Upper lobe of right lung (tissue), 1 donor: ENCODE data around the gene SLC39A9. TPM values are rescaled to one million over a fixed set of nuclear protein-coding genes. Genes with fewer than 3 reads are reported as not detected.
A peak's percentile ranks its signal among the peaks of the same experiment; 100 is the strongest.

Experiments
- ATAC-seq: fragments of 200-7000 bp; cut with Tn5 transposase; one replicate; pipeline ENCODE4 v1.9.1; 2020; ENCODE audit warnings: mild to moderate bottlenecking, moderate library complexity
- DNase-seq: peaks from one replicate; pipeline ENCODE4 v3.0.0-alpha.2; 2020
- H3K27ac ChIP-seq: fragments of 200-600 bp; one replicate; pipeline ENCODE4 v1.8.0; 2022
- H3K27me3 ChIP-seq: fragments of 200-600 bp; one replicate; pipeline ENCODE4 v1.8.0; 2022; ENCODE audit warnings: mild to moderate bottlenecking
- H3K36me3 ChIP-seq: fragments of 200-600 bp; one replicate; pipeline ENCODE4 v1.8.0; 2022
- H3K4me1 ChIP-seq: fragments of 200-600 bp; one replicate; pipeline ENCODE4 v1.8.0; 2022
- H3K4me3 ChIP-seq: fragments of 200-600 bp; one replicate; pipeline ENCODE4 v1.8.0; 2022; ENCODE audit warnings: mild to moderate bottlenecking
- H3K9me3 ChIP-seq: fragments of 200-600 bp; one replicate; pipeline ENCODE4 v1.8.0; 2022
- CTCF ChIP-seq: fragments of 200-600 bp; IDR thresholded peaks from one replicate; pipeline ENCODE4 v1.8.0; 2022; ENCODE audit warnings: antibody characterized with exemption
- intact Hi-C: fragments of 100-400 bp; cut with DNase I; formaldehyde crosslinking; loops from one replicate; pipeline ENCODE4 v1.11.0; 2022
- long read RNA-seq: library from polyadenylated mRNA; unstranded; transcript quantifications from one replicate; pipeline ENCODE4 v2.0.0, GENCODE V29; 2021
- total RNA-seq: library from RNA; stranded (reverse); fragmentation: NEBNext Ultra II Directional; extraction: Animal tissue kit (Norgen Biotek cat#: 25700); gene quantifications from one replicate; pipeline ENCODE4 v1.2.1, GENCODE V29; 2021
- donor health status: DM: no; HTN: yes; CAD: no; lungs with severe emphysema.

SLC39A9 gene
- total RNA-seq, result 55.6 TPM
- long read RNA-seq, full-length matches to known transcripts, result 36 of 43 reads
- long read RNA-seq, partial matches to known transcripts, result 5 of 43 reads
- long read RNA-seq, other reads (novel, unspliced or antisense), result 2 of 43 reads

- H3K27me3 ChIP-seq, result no peaks in the 10 kb centered on the region
- H3K36me3 ChIP-seq, result peaks cover 35% of the 10 kb centered on the region
- DNase-seq (peak; percentile 97), ATAC-seq (peak; percentile 97)
- peak within 1 kb of the TSS; percentile 95 for H3K27ac ChIP-seq
- TF ChIP-seq CTCF, result no peak
- H3K4me1 ChIP-seq, result peaks cover 40% of the 10 kb centered on the region
- H3K4me3 ChIP-seq, result peak within 1 kb of the TSS; percentile 94
- H3K9me3 ChIP-seq, result no peaks in the 10 kb centered on the region
- intact Hi-C loops, result no loop called here
Observed at GRCh38 chr14:69398053-69398817, at the start of gene SLC39A9, which contains the start of gene ERH. Gene SLC39A9, plus strand, starts transcription at chr14:69398692. Its CDS starts 678 bp downstream, at chr14:69399370. Gene ERH, minus strand, starts transcription at chr14:69398299. Its CDS starts 66 bp downstream, at chr14:69398233.

- Histone ChIP-seq H3K27me3 (no peaks in the 10 kb centered on the region), H3K4me1 (no peaks in the 10 kb centered on the region), H3K36me3 (no peaks in the 10 kb centered on the region), H3K27ac (no peak overlapping the region), H3K9me3 (no peaks in the 10 kb centered on the region), H3K4me3 (no peak overlapping the region)
- intact Hi-C loops, result no loop called here
- no peak for TF ChIP-seq CTCF
- ATAC-seq (no peak), DNase-seq (no peak)
Observed at GRCh38 chr14:69349091-69349777, 49.3 kb upstream of the SLC39A9 start.

- Histone ChIP-seq H3K4me1 (no peaks in the 10 kb centered on the region), H3K4me3 (no peak overlapping the region), H3K27ac (no peak overlapping the region), H3K27me3 (no peaks in the 10 kb centered on the region), H3K36me3 (no peaks in the 10 kb centered on the region), H3K9me3 (no peaks in the 10 kb centered on the region)
- intact Hi-C loops, result loop anchor here (10.0 kb wide), 1 partner anchor 106 kb away; no protein-coding TSS in a partner anchor
- no peak for TF ChIP-seq CTCF
- DNase-seq, result no peak
- no peak for ATAC-seq
Observed at GRCh38 chr14:69350892-69351291, 47.6 kb upstream of the SLC39A9 start.

GRCh38 chr14:69351385-69351784 is 47.1 kb upstream of the SLC39A9 start:
- ATAC-seq (peak; percentile 45), DNase-seq (no peak)
- Histone ChIP-seq H3K4me1 (no peaks in the 10 kb centered on the region), H3K27me3 (no peaks in the 10 kb centered on the region), H3K9me3 (no peaks in the 10 kb centered on the region), H3K36me3 (no peaks in the 10 kb centered on the region), H3K27ac (no peak overlapping the region), H3K4me3 (no peak overlapping the region)
- no peak for TF ChIP-seq CTCF
- intact Hi-C loops, result loop anchor here (10.0 kb wide), 1 partner anchor 107 kb away; no protein-coding TSS in a partner anchor

- Histone ChIP-seq H3K9me3 (no peaks in the 10 kb centered on the region), H3K4me1 (no peaks in the 10 kb centered on the region), H3K27me3 (no peaks in the 10 kb centered on the region), H3K36me3 (no peaks in the 10 kb centered on the region), H3K27ac (no peak overlapping the region), H3K4me3 (no peak overlapping the region)
- no peak for TF ChIP-seq CTCF
- DNase-seq (no peak), ATAC-seq (no peak)
- intact Hi-C loops, result loop anchor here (10.0 kb wide), 1 partner anchor 107 kb away; no protein-coding TSS in a partner anchor
Observed at GRCh38 chr14:69351911-69352310, 46.6 kb upstream of the SLC39A9 start.
